Measurements from ENCODE around the gene CDH8.
"Not testable (repeated sequence)": the region's sequence is repeated elsewhere in the genome, so short reads cannot be mapped to it uniquely, and the experiment has no call there.

Gene CDH8

GRCh38 chr16:61813339-61813738, 222.9 kb downstream of the CDH8 start:
- WGBS, 2 donors (ENCODE audit: extremely low coverage in 2 of 2, insufficient read length in 2 of 2, insufficient replicate concordance in 1 of 2), result no CpG with 5 or more reads among the region's 8 CpGs
- Histone ChIP-seq H3K36me3 (replicated peaks in 1 of 2; ENCODE audit: control insufficient read depth in 2 of 2, insufficient read depth in 2 of 2, low read length in 2 of 2) (no peaks in the 10 kb centered on the region), H2BK12ac (ENCODE audit: low read length) (no peak overlapping the region), H3K27ac (replicated peaks; ENCODE audit: low read length) (no peak overlapping the region), H3K23ac (ENCODE audit: low read depth, low read length, poor library complexity) (no peak overlapping the region), H3K9me3 (replicated peaks in 1 of 2; ENCODE audit: control insufficient read depth in 2 of 2, insufficient read depth in 1 of 2, low read depth in 1 of 2, low read length in 2 of 2) (no peaks in the 10 kb centered on the region), H3K27me3 (ENCODE audit: control insufficient read depth in 3 of 3, insufficient read depth in 3 of 3, low read depth in 1 of 3, low read length in 3 of 3) (no peaks in the 10 kb centered on the region), H3K4ac (ENCODE audit: low read length) (no peak overlapping the region), H4K91ac (ENCODE audit: low read depth, low read length, poor library complexity) (no peak overlapping the region), H2BK5ac (ENCODE audit: low read length) (no peak overlapping the region), H3K4me2 (ENCODE audit: insufficient read depth, low read length, poor library complexity, severe bottlenecking) (no peak overlapping the region), H3K14ac (ENCODE audit: low read length) (no peak overlapping the region), H2AK5ac (ENCODE audit: low read depth, low read length) (no peak overlapping the region), H3K4me1 (ENCODE audit: control insufficient read depth in 2 of 2, insufficient read depth in 1 of 2, low read depth in 1 of 2, low read length in 2 of 2) (peaks cover 1 to 11% of the 10 kb centered on the region in 2 donors), H2BK120ac (ENCODE audit: low read depth, low read length) (no peak overlapping the region), H2BK15ac (ENCODE audit: low read length) (no peak overlapping the region), H3K18ac (ENCODE audit: low read length) (peak overlapping the region; percentile 68), H3K79me1 (ENCODE audit: low read depth, low read length) (no peaks in the 10 kb centered on the region), H2AFZ (ENCODE audit: low read length) (no peak overlapping the region), H3K9ac (ENCODE audit: low read depth, low read length, poor library complexity) (no peak overlapping the region), H3K4me3 (ENCODE audit: low read length in 2 of 2) (no peak overlapping the region), H4K8ac (ENCODE audit: low read depth, low read length) (no peak overlapping the region)
- no peak for DNase-seq (ENCODE audit: low spot score)

- Histone ChIP-seq H4K91ac (ENCODE audit: low read depth, low read length, poor library complexity) (no peak overlapping the region), H3K4me1 (ENCODE audit: control insufficient read depth in 2 of 2, insufficient read depth in 1 of 2, low read depth in 1 of 2, low read length in 2 of 2) (peaks cover 1 to 11% of the 10 kb centered on the region in 2 donors)
Measured at GRCh38 chr16:61812251-61812650, 224.0 kb downstream of the CDH8 start.

GRCh38 chr16:61807551-61807950, 228.7 kb downstream of the CDH8 start:
- Histone ChIP-seq H2AK5ac (ENCODE audit: low read depth, low read length) (no peak overlapping the region), H4K91ac (ENCODE audit: low read depth, low read length, poor library complexity) (no peak overlapping the region), H3K4me3 (ENCODE audit: low read length in 2 of 2) (no peak overlapping the region), H3K4ac (ENCODE audit: low read length) (no peak overlapping the region), H3K4me2 (ENCODE audit: insufficient read depth, low read length, poor library complexity, severe bottlenecking) (no peak overlapping the region), H3K27ac (replicated peaks; ENCODE audit: low read length) (no peak overlapping the region), H3K9me3 (replicated peaks in 1 of 2; ENCODE audit: control insufficient read depth in 2 of 2, insufficient read depth in 1 of 2, low read depth in 1 of 2, low read length in 2 of 2) (no peaks in the 10 kb centered on the region), H3K14ac (ENCODE audit: low read length) (no peak overlapping the region), H3K9ac (ENCODE audit: low read depth, low read length, poor library complexity) (no peak overlapping the region), H4K8ac (ENCODE audit: low read depth, low read length) (no peak overlapping the region), H3K23ac (ENCODE audit: low read depth, low read length, poor library complexity) (no peak overlapping the region), H2BK12ac (ENCODE audit: low read length) (no peak overlapping the region), H2BK5ac (ENCODE audit: low read length) (no peak overlapping the region), H3K79me1 (ENCODE audit: low read depth, low read length) (no peaks in the 10 kb centered on the region), H3K36me3 (replicated peaks in 1 of 2; ENCODE audit: control insufficient read depth in 2 of 2, insufficient read depth in 2 of 2, low read length in 2 of 2) (no peaks in the 10 kb centered on the region), H2BK15ac (ENCODE audit: low read length) (no peak overlapping the region), H2AFZ (ENCODE audit: low read length) (no peak overlapping the region), H3K18ac (ENCODE audit: low read length) (no peak overlapping the region), H2BK120ac (ENCODE audit: low read depth, low read length) (no peak overlapping the region), H3K4me1 (ENCODE audit: control insufficient read depth in 2 of 2, insufficient read depth in 1 of 2, low read depth in 1 of 2, low read length in 2 of 2) (peaks cover 1 to 9% of the 10 kb centered on the region in 2 donors), H3K27me3 (ENCODE audit: control insufficient read depth in 3 of 3, insufficient read depth in 3 of 3, low read depth in 1 of 3, low read length in 3 of 3) (no peaks in the 10 kb centered on the region)
- WGBS, 2 donors (ENCODE audit: extremely low coverage in 2 of 2, insufficient read length in 2 of 2, insufficient replicate concordance in 1 of 2), result no CpG with 5 or more reads among the region's 3 CpGs
- DNase-seq (ENCODE audit: low spot score), result no peak

More at GRCh38 chr16:61812251-61812650, 224.0 kb downstream of the CDH8 start:
- Histone ChIP-seq H3K14ac (ENCODE audit: low read length) (no peak overlapping the region), H3K36me3 (replicated peaks in 1 of 2; ENCODE audit: control insufficient read depth in 2 of 2, insufficient read depth in 2 of 2, low read length in 2 of 2) (no peaks in the 10 kb centered on the region), H3K4me3 (ENCODE audit: low read length in 2 of 2) (no peak overlapping the region), H2BK15ac (ENCODE audit: low read length) (no peak overlapping the region), H3K27me3 (ENCODE audit: control insufficient read depth in 3 of 3, insufficient read depth in 3 of 3, low read depth in 1 of 3, low read length in 3 of 3) (no peaks in the 10 kb centered on the region), H3K9ac (ENCODE audit: low read depth, low read length, poor library complexity) (no peak overlapping the region), H3K9me3 (replicated peaks in 1 of 2; ENCODE audit: control insufficient read depth in 2 of 2, insufficient read depth in 1 of 2, low read depth in 1 of 2, low read length in 2 of 2) (no peaks in the 10 kb centered on the region), H3K4ac (ENCODE audit: low read length) (no peak overlapping the region), H2AK5ac (ENCODE audit: low read depth, low read length) (no peak overlapping the region), H3K4me2 (ENCODE audit: insufficient read depth, low read length, poor library complexity, severe bottlenecking) (no peak overlapping the region), H3K23ac (ENCODE audit: low read depth, low read length, poor library complexity) (no peak overlapping the region), H3K27ac (replicated peaks; ENCODE audit: low read length) (no peak overlapping the region), H4K8ac (ENCODE audit: low read depth, low read length) (no peak overlapping the region), H2BK5ac (ENCODE audit: low read length) (no peak overlapping the region), H2BK120ac (ENCODE audit: low read depth, low read length) (no peak overlapping the region), H2BK12ac (ENCODE audit: low read length) (no peak overlapping the region), H3K79me1 (ENCODE audit: low read depth, low read length) (no peaks in the 10 kb centered on the region), H2AFZ (ENCODE audit: low read length) (no peak overlapping the region), H3K18ac (ENCODE audit: low read length) (no peak overlapping the region)
- no peak for DNase-seq (ENCODE audit: low spot score)

GRCh38 chr16:61801217-61801616, 235.0 kb downstream of the CDH8 start:
- not testable (repeated sequence) for H3K4ac ChIP-seq (ENCODE audit: low read length); H3K9ac ChIP-seq (ENCODE audit: low read depth, low read length, poor library complexity); H3K79me1 ChIP-seq (ENCODE audit: low read depth, low read length); H3K4me3 ChIP-seq (ENCODE audit: low read length in 2 of 2); H3K23ac ChIP-seq (ENCODE audit: low read depth, low read length, poor library complexity); H4K8ac ChIP-seq (ENCODE audit: low read depth, low read length); H2BK12ac ChIP-seq (ENCODE audit: low read length); H2AK5ac ChIP-seq (ENCODE audit: low read depth, low read length); H3K18ac ChIP-seq (ENCODE audit: low read length); H4K91ac ChIP-seq (ENCODE audit: low read depth, low read length, poor library complexity); H3K4me1 ChIP-seq (ENCODE audit: control insufficient read depth in 2 of 2, insufficient read depth in 1 of 2, low read depth in 1 of 2, low read length in 2 of 2); H3K14ac ChIP-seq (ENCODE audit: low read length); H3K4me2 ChIP-seq (ENCODE audit: insufficient read depth, low read length, poor library complexity, severe bottlenecking); H2AFZ ChIP-seq (ENCODE audit: low read length); H3K9me3 ChIP-seq (replicated peaks in 1 of 2; ENCODE audit: control insufficient read depth in 2 of 2, insufficient read depth in 1 of 2, low read depth in 1 of 2, low read length in 2 of 2); H3K27ac ChIP-seq (replicated peaks; ENCODE audit: low read length); DNase-seq (ENCODE audit: low spot score); H2BK15ac ChIP-seq (ENCODE audit: low read length); H3K27me3 ChIP-seq (ENCODE audit: control insufficient read depth in 3 of 3, insufficient read depth in 3 of 3, low read depth in 1 of 3, low read length in 3 of 3); H2BK5ac ChIP-seq (ENCODE audit: low read length); H2BK120ac ChIP-seq (ENCODE audit: low read depth, low read length); H3K36me3 ChIP-seq (replicated peaks in 1 of 2; ENCODE audit: control insufficient read depth in 2 of 2, insufficient read depth in 2 of 2, low read length in 2 of 2)
- WGBS, 2 donors (ENCODE audit: extremely low coverage in 2 of 2, insufficient read length in 2 of 2, insufficient replicate concordance in 1 of 2), result no CpG with 5 or more reads among the region's 10 CpGs
